Hepatocyte (in vitro differentiated cells): ENCODE measurements around the gene FRAS1. TPM values are rescaled to one million over a fixed set of nuclear protein-coding genes. Genes with fewer than 3 reads are reported as not detected.

ENCODE experiments used
- DNase-seq: peaks from one replicate; pipeline ENCODE4 v3.0.0-alpha.2; 2016; ENCODE audit warnings: low spot score
- H2AFZ ChIP-seq: fragments of 200-600 bp; sonication (generic); 2 replicates; pipeline ENCODE4 v1.6.0; 2016; ENCODE audit warnings: antibody characterized with exemption, mild to moderate bottlenecking
- H3K27ac ChIP-seq: fragments of 200-600 bp; sonication (generic); 2 replicates; pipeline ENCODE4 v1.5.1; 2016; ENCODE audit warnings: mild to moderate bottlenecking
- H3K27me3 ChIP-seq: fragments of 200-600 bp; sonication (generic); 2 replicates; pipeline ENCODE4 v1.6.1; 2016
- H3K36me3 ChIP-seq: fragments of 200-600 bp; sonication (generic); replicated peaks from 2 replicates; pipeline ENCODE4 v1.5.1; 2016; ENCODE audit warnings: low read depth; ENCODE audit not compliant: insufficient read depth
- H3K4me1 ChIP-seq: fragments of 200-600 bp; sonication (generic); 2 replicates; pipeline ENCODE4 v1.5.1; 2016; ENCODE audit warnings: mild to moderate bottlenecking, moderate library complexity; ENCODE audit not compliant: insufficient read depth
- H3K4me2 ChIP-seq: fragments of 200-600 bp; sonication (generic); 2 replicates; pipeline ENCODE4 v1.6.0; 2016
- H3K4me3 ChIP-seq: fragments of 200-600 bp; sonication (generic); 2 replicates; pipeline ENCODE4 v1.5.1; 2016; ENCODE audit warnings: mild to moderate bottlenecking
- H3K79me2 ChIP-seq: fragments of 200-600 bp; sonication (generic); 2 replicates; pipeline ENCODE4 v1.6.0; 2017; ENCODE audit warnings: mild to moderate bottlenecking
- H3K9me2 ChIP-seq: fragments of 200-600 bp; sonication (generic); replicated peaks from 2 replicates; pipeline ENCODE4 v1.6.0; 2017; ENCODE audit warnings: mild to moderate bottlenecking; ENCODE audit not compliant: insufficient read depth
- H3K9me3 ChIP-seq: fragments of 200-600 bp; sonication (generic); 2 replicates; pipeline ENCODE4 v1.5.1; 2016; ENCODE audit warnings: low read depth, mild to moderate bottlenecking
- H4K20me1 ChIP-seq: fragments of 200-600 bp; sonication (generic); 2 replicates; pipeline ENCODE4 v1.6.0; 2016; ENCODE audit warnings: mild to moderate bottlenecking; ENCODE audit not compliant: insufficient read depth, poor library complexity, severe bottlenecking
- EZH2 ChIP-seq: fragments of 200-600 bp; sonication (generic); IDR thresholded peaks from 2 replicates; pipeline ENCODE4 v1.6.1; 2016; ENCODE audit warnings: antibody characterized with exemption, mild to moderate bottlenecking, borderline replicate concordance
- EZH2phosphoT487 ChIP-seq: fragments of 200-600 bp; sonication (generic); IDR thresholded peaks from one replicate; pipeline ENCODE4 v1.6.1; 2018; ENCODE audit warnings: antibody characterized with exemption, mild to moderate bottlenecking, low read depth, moderate library complexity; ENCODE audit not compliant: unreplicated experiment, severe bottlenecking
- WGBS: methylation state at CpG from one replicate; pipeline ENCODE4 v1.1.6; 2016; ENCODE audit warnings: low lambda C conversion rate; ENCODE audit errors: missing lambda C conversion rate; 5-methylcytosine and 5-hydroxymethylcytosine counted together
- polyA plus RNA-seq: library from polyadenylated mRNA; unstranded; fragments of >200 nt; fragmentation: Nextera tagmentation; extraction: Ambion mirVana; gene quantifications from 2 replicates; pipeline ENCODE4 v1.2.1, GENCODE V29; 2016
- total RNA-seq: library from RNA; depleted of rRNA; stranded (reverse); fragments of >200 nt; gene quantifications from 2 replicates; pipeline ENCODE4 v1.2.3, GENCODE V29; 2014
- TF ChIP-seq, protein P1 (sequence below): fragments of 200-600 bp; sonication (generic); IDR thresholded peaks from 2 replicates; pipeline ENCODE4 v1.5.1; 2016; ENCODE audit warnings: antibody characterized with exemption, mild to moderate bottlenecking; ENCODE audit not compliant: poor library complexity

The FRAS1 gene
- total and polyA plus RNA-seq, 2 experiments from 2014 or later = 9.3 to 38.5 TPM

DNA sequence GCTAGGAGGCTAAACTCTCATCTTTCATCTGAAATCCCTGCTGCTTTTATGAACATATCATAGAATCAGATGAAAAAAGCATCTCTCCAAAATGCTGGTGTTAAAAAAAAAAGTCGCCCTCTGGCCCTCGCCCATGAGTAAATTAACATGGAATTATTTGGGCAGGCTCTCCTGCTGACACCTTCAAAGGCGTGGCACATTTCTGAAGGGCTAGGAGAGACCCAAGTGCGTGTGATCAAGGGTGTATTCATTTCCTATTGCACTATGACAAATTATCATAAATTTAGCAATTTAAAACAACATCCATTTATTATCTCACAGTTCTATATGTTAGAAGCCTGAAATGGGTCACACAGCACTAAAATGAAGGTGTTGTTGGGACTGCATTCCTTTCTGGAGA is 499.5 kb downstream of the FRAS1 start:
- peaks cover 52% of the 10 kb centered on the region for H3K4me1 ChIP-seq
- no peaks in the 10 kb centered on the region for H3K36me3 ChIP-seq
- peak overlapping the region; percentile 83 for H3K27ac ChIP-seq
- no peaks in the 10 kb centered on the region for H4K20me1 ChIP-seq
- TF ChIP-seq, protein P1, sequence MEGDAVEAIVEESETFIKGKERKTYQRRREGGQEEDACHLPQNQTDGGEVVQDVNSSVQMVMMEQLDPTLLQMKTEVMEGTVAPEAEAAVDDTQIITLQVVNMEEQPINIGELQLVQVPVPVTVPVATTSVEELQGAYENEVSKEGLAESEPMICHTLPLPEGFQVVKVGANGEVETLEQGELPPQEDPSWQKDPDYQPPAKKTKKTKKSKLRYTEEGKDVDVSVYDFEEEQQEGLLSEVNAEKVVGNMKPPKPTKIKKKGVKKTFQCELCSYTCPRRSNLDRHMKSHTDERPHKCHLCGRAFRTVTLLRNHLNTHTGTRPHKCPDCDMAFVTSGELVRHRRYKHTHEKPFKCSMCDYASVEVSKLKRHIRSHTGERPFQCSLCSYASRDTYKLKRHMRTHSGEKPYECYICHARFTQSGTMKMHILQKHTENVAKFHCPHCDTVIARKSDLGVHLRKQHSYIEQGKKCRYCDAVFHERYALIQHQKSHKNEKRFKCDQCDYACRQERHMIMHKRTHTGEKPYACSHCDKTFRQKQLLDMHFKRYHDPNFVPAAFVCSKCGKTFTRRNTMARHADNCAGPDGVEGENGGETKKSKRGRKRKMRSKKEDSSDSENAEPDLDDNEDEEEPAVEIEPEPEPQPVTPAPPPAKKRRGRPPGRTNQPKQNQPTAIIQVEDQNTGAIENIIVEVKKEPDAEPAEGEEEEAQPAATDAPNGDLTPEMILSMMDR = no peak
- TF ChIP-seq EZH2 = no peak
- 91% methylated on average over 4 of the region's 4 CpGs for WGBS
- peaks cover 38% of the 10 kb centered on the region for H3K79me2 ChIP-seq
- no peak overlapping the region for H3K4me3 ChIP-seq
- no peaks in the 10 kb centered on the region for H3K27me3 ChIP-seq
- no peaks in the 10 kb centered on the region for H3K9me3 ChIP-seq
- DNase-seq = no peak
- H2AFZ ChIP-seq = no peak overlapping the region
- no peak overlapping the region for H3K4me2 ChIP-seq
- H3K9me2 ChIP-seq = no peaks in the 10 kb centered on the region

DNA sequence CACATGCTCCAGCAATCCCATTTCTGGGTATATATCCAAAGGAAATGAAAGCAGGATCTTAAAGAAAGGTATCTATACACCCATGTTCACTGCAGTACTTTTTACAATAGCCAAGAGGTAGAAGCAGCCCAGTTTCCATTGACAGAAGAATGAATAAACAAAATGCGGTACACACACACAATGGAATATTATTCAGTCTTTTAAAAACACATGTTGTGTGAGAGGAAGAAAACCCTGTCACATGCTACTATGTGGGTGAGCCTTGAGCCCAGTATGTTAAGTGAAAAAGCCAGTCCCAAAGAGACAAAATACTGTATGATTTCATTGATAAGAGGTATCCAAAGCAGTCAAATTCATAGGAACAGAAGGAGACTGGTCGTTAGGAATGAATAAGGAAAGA is 500.7 kb downstream of the FRAS1 start:
- H4K20me1 ChIP-seq = no peaks in the 10 kb centered on the region

DNA sequence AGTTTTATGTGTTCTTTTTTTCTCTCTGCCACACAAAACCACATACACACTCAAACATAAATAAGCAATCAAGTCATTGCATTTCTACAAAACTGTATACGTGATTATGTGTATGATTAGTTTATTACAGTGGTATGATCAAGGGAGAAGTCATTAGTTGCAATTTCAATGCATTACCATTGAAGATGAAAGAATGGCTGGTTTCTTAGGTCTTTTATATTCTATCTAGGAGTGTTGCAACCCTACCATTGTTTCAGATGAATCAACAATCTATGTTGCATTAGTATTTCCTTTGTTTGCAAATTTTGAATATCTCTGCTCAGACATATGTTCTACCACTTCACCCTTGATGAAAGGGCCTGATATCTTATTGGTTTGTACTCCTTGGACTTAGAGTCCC is 501.3 kb downstream of the FRAS1 start:
- H3K9me3 ChIP-seq = no peaks in the 10 kb centered on the region
- H4K20me1 ChIP-seq = no peaks in the 10 kb centered on the region
- no peaks in the 10 kb centered on the region for H3K27me3 ChIP-seq
- peak overlapping the region; percentile 83 for H3K27ac ChIP-seq
- 35% methylated on average over 1 of the region's 1 CpG for WGBS
- H3K4me2 ChIP-seq = peak overlapping the region; percentile 39
- H3K79me2 ChIP-seq = peaks cover 37% of the 10 kb centered on the region
- TF ChIP-seq, protein P1 = no peak
- no peak for TF ChIP-seq EZH2
- no peak for TF ChIP-seq EZH2phosphoT487
- no peak overlapping the region for H2AFZ ChIP-seq
- peaks cover 59% of the 10 kb centered on the region for H3K4me1 ChIP-seq
- no peak overlapping the region for H3K4me3 ChIP-seq
- DNase-seq = no peak
- no peaks in the 10 kb centered on the region for H3K9me2 ChIP-seq
- H3K36me3 ChIP-seq = no peaks in the 10 kb centered on the region

More for the DNA sequence above, 500.7 kb downstream of the FRAS1 start:
- no peak for TF ChIP-seq EZH2
- no peak for TF ChIP-seq EZH2phosphoT487
- TF ChIP-seq, protein P1 = no peak
- H3K36me3 ChIP-seq = no peaks in the 10 kb centered on the region
- H3K27me3 ChIP-seq = no peaks in the 10 kb centered on the region
- no peaks in the 10 kb centered on the region for H3K9me3 ChIP-seq
- H2AFZ ChIP-seq = no peak overlapping the region
- no peak overlapping the region for H3K4me3 ChIP-seq
- H3K4me2 ChIP-seq = peak overlapping the region; percentile 39
- H3K27ac ChIP-seq = peak overlapping the region; percentile 83
- DNase-seq = no peak
- peaks cover 38% of the 10 kb centered on the region for H3K79me2 ChIP-seq
- WGBS = 64% methylated on average over 2 of the region's 2 CpGs
- H3K9me2 ChIP-seq = no peaks in the 10 kb centered on the region
- peaks cover 62% of the 10 kb centered on the region for H3K4me1 ChIP-seq

DNA sequence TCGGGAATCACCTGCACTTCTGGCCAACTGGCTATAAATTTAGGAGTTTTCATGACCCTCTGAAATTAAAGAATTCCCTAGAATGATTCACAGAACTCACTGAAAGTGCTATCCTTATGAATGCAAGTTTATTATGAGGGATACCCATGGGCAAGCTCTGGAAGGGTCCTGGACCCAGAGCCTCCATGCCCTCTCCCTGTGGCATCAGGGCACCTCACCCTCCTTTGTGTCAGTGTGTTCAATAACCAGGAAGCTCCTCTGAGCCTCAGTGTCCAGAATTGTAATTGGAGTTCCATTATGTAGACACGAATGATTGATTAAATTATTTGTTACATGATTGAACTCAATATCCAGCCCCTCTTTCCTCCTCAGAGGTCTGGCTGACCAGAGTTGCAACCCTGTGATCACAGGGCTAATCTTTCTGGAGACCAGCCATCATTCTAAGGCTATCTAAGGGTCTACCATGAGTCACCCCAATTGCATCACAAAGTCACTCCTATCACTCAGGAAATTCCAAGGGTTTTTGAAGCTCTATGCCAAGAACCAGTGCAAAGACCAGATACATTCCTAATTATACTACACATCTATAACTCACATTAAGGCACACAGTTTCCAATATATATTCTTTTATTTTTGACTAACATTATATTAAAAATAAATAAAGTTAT is 503.3 kb downstream of the FRAS1 start:
- no peak overlapping the region for H3K4me3 ChIP-seq
- H3K9me2 ChIP-seq = no peaks in the 10 kb centered on the region
- peak overlapping the region; percentile 83 for H3K27ac ChIP-seq
- H3K4me1 ChIP-seq = peaks cover 54% of the 10 kb centered on the region
- TF ChIP-seq EZH2phosphoT487 = no peak
- TF ChIP-seq, protein P1 = no peak
- no peak for TF ChIP-seq EZH2
- H3K4me2 ChIP-seq = peak overlapping the region; percentile 6
- no peaks in the 10 kb centered on the region for H4K20me1 ChIP-seq
- peak; percentile 65 for DNase-seq
- H2AFZ ChIP-seq = no peak overlapping the region
- no peaks in the 10 kb centered on the region for H3K9me3 ChIP-seq
- no peaks in the 10 kb centered on the region for H3K36me3 ChIP-seq
- H3K79me2 ChIP-seq = peaks cover 28% of the 10 kb centered on the region
- WGBS = 81% methylated on average over 2 of the region's 2 CpGs
- no peaks in the 10 kb centered on the region for H3K27me3 ChIP-seq
